Adrenal gland (tissue), 5 donors: ENCODE measurements around the gene ARMC9.

ENCODE experiments used
- POLR2A ChIP-seq, 2 donors: fragments of 450-650 bp; IDR thresholded peaks; one replicate each; pipeline ENCODE4 v1.6.1; 2017; ENCODE audit warnings: antibody characterized with exemption in 2 of 2, mild to moderate bottlenecking in 2 of 2, moderate library complexity in 1 of 2
- TF ChIP-seq, protein P1 (sequence below), 6 experiments: fragments of 450-650 bp in 4 of 6; fragments of 200-600 bp in 2 of 6; sonication (generic) in 1 of 6; IDR thresholded peaks; 1 replicate in 5 of 6; 2 replicates in 1 of 6; pipeline versions ENCODE4 v1.5.1 to v1.8.0; 2016 to 2021; ENCODE audit warnings: antibody characterized with exemption in 6 of 6, mild to moderate bottlenecking in 2 of 6, moderate library complexity in 1 of 6
- donor health status: DM: no; HTN: no; CAD: no.

DNA sequence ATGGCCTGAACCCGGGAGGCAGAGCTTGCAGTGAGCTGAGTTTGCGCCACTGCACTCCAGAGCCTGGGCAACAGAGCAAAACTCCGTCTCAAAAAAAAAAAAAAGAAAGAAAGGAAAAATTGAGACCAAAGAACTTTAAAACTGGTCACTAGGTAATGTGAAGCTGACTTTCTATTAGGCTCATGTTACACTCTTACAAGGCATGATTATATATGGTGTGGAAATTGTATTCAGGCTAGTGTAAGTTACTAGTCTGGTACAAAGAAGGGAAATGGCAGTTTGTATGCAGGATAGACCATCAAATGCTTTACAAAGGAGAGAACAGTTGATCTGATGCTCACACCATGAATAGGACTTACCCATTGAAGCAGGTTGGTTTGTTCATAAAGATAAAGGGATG lies 35.4 kb upstream of the ARMC9 start:
- TF ChIP-seq, protein P1, sequence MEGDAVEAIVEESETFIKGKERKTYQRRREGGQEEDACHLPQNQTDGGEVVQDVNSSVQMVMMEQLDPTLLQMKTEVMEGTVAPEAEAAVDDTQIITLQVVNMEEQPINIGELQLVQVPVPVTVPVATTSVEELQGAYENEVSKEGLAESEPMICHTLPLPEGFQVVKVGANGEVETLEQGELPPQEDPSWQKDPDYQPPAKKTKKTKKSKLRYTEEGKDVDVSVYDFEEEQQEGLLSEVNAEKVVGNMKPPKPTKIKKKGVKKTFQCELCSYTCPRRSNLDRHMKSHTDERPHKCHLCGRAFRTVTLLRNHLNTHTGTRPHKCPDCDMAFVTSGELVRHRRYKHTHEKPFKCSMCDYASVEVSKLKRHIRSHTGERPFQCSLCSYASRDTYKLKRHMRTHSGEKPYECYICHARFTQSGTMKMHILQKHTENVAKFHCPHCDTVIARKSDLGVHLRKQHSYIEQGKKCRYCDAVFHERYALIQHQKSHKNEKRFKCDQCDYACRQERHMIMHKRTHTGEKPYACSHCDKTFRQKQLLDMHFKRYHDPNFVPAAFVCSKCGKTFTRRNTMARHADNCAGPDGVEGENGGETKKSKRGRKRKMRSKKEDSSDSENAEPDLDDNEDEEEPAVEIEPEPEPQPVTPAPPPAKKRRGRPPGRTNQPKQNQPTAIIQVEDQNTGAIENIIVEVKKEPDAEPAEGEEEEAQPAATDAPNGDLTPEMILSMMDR (IDR thresholded peaks at IDR 0.05), result no peak
- TF ChIP-seq POLR2A (IDR thresholded peaks at IDR 0.05), result no peak
